Measurements from ENCODE around the gene PBXIP1.
A peak's percentile ranks its signal among the peaks of the same experiment; 100 is the strongest.

The PBXIP1 gene

DNA sequence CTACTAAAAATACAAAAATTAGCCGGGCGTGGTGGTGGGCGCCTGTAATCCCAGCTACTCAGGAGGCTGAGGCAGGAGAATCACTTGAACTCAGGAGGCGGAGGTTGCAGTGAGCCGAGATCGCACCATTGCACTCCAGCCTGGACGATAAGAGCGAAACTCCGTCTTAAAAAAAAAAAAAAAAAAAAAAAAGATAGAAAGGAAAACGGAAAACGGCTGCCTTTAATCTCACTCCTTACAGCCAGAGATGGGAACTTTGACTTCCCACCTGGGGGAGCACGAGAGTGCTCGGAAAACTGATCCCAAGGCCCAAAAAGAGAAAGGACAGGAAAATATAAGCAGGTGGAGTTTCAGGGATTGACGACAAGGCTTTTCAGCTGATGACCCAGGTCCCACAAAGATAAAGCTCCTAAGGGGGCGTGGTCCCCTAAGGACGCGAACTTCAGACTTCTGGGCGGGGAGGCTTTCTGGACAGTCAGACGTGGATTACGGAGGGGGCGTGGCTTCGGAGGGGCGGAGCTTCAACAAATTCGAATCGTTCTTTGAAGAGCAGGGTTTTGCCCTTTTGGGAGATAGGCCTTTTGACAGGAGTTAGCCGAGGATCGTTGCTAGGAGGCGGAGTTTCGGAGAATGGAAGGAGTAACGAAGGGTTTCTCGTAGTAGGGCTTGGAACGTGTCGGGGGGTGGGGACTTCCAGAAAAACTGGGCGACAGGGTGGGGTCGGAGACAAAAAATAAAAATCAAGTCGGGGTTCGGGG lies 17.6 kb upstream of the PBXIP1 start:
- peak overlapping the region; percentile 91 for H3K27ac ChIP-seq (ENCODE audit: low read length)

DNA sequence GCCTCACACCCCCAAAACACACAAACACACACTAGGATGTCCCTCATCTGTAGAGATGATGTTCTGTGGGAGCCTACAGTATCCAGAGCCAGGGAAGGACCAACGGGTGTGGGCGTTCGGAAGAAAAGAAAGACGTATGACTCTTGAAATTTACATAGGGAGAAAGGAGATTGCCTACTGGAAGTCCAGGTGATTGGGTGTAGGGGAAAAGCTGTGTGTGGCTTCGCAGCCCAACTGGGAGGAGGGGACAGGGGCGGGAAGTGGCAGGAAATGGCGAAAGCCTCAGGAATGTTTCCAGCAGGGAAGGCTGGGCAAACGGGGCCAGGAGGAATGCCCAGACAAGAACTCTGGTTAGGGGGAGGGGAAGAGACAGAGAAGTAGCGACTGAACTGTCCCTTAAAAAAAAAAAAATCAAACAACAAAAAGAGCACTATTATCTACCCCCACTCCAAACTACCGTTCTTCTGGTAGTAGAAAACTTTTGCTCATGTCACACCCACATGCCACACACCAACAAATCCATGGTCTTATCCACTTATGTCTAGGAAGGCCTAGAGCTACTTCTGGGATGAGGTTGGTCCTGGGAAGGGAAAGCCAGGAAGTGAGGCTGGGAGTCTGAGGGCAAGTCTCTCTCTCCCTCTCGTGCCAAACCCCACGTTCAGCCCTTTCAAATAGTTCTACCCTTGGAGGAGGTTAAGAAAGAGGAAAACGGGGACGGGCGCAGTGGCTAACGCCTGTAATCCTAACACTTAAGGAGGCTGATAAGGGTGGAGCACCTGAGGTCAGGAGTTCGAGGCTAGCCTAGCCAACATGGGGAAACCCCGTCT lies 16.8 kb upstream of the PBXIP1 start:
- Histone ChIP-seq H3K9ac (ENCODE audit: low read length) (no peak overlapping the region; the same call in 1 of the 2 replicates), H3K36me3 (replicated peaks; ENCODE audit: low read depth, low read length) (peaks cover 5% of the 10 kb centered on the region), H3K4me2 (ENCODE audit: low read length) (peak overlapping the region; percentile 81)

More for the DNA sequence above, 17.6 kb upstream of the PBXIP1 start:
- TF ChIP-seq CTCF (IDR thresholded peaks at IDR 0.05; ENCODE audit: low read depth, low read length), result peak; percentile 42
- no peak for TF ChIP-seq EZH2phosphoT487 (IDR thresholded peaks at IDR 0.05; ENCODE audit: low read depth)
- Histone ChIP-seq H3K79me2 (ENCODE audit: low read length) (peaks cover 54% of the 10 kb centered on the region), H3K9ac (ENCODE audit: low read length) (peak overlapping the region; percentile 97), H3K9me3 (ENCODE audit: insufficient read depth, low read length) (no peaks in the 10 kb centered on the region), H3K36me3 (replicated peaks; ENCODE audit: low read depth, low read length) (peaks cover 12% of the 10 kb centered on the region), H3K27me3 (ENCODE audit: low read depth, low read length) (no peaks in the 10 kb centered on the region), H3K4me3 (ENCODE audit: low read length) (peak overlapping the region; percentile 88), H2AFZ (ENCODE audit: low read depth, low read length) (peak overlapping the region; percentile 63; the same call in 1 of the 2 replicates), H3K4me1 (ENCODE audit: low read length) (peaks cover 34% of the 10 kb centered on the region), H4K20me1 (ENCODE audit: insufficient read depth, low read length) (peaks cover 13% of the 10 kb centered on the region), H3K4me2 (ENCODE audit: low read length) (peak overlapping the region; percentile 81)

DNA sequence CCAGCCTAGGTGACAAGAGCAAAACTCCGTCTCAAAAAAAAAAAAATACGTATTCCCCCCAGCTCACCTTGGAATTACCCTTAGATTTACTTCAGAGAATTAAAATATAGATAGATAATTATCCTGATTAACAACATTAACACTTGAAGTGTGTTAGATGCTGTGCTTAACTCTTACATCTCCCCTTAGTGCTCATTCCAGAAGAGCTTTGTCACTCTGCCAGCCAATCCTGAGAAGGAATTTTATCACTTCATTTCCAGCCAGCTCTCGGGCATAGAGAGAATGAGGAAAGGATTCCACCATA lies 16.3 kb upstream of the PBXIP1 start:
- no peak for TF ChIP-seq EZH2phosphoT487 (IDR thresholded peaks at IDR 0.05; ENCODE audit: low read depth)
- no peak for TF ChIP-seq CTCF (IDR thresholded peaks at IDR 0.05; ENCODE audit: low read depth, low read length)
- Histone ChIP-seq H3K36me3 (replicated peaks; ENCODE audit: low read depth, low read length) (peaks cover 6% of the 10 kb centered on the region), H3K27ac (ENCODE audit: low read length) (no peak overlapping the region), H3K79me2 (ENCODE audit: low read length) (peaks cover 41% of the 10 kb centered on the region), H4K20me1 (ENCODE audit: insufficient read depth, low read length) (peaks cover 9% of the 10 kb centered on the region; the same call in 1 of the 2 replicates), H3K9me3 (ENCODE audit: insufficient read depth, low read length) (no peaks in the 10 kb centered on the region), H3K9ac (ENCODE audit: low read length) (no peak overlapping the region), H3K4me1 (ENCODE audit: low read length) (peaks cover 28% of the 10 kb centered on the region), H3K4me3 (ENCODE audit: low read length) (no peak overlapping the region), H3K4me2 (ENCODE audit: low read length) (no peak overlapping the region), H2AFZ (ENCODE audit: low read depth, low read length) (no peak overlapping the region), H3K27me3 (ENCODE audit: low read depth, low read length) (no peaks in the 10 kb centered on the region)

More for the DNA sequence above, 16.8 kb upstream of the PBXIP1 start:
- peaks cover 33% of the 10 kb centered on the region for H3K4me1 ChIP-seq (ENCODE audit: low read length)
- H2AFZ ChIP-seq (ENCODE audit: low read depth, low read length), result no peak overlapping the region
- TF ChIP-seq EZH2phosphoT487 (IDR thresholded peaks at IDR 0.05; ENCODE audit: low read depth), result no peak
- TF ChIP-seq CTCF (IDR thresholded peaks at IDR 0.05; ENCODE audit: low read depth, low read length), result no peak
- peaks cover 13% of the 10 kb centered on the region for H4K20me1 ChIP-seq (ENCODE audit: insufficient read depth, low read length)
- peak overlapping the region; percentile 88 for H3K4me3 ChIP-seq (ENCODE audit: low read length)
- H3K27me3 ChIP-seq (ENCODE audit: low read depth, low read length), result no peaks in the 10 kb centered on the region
- H3K27ac ChIP-seq (ENCODE audit: low read length), result no peak overlapping the region
- peaks cover 46% of the 10 kb centered on the region for H3K79me2 ChIP-seq (ENCODE audit: low read length)
- H3K9me3 ChIP-seq (ENCODE audit: insufficient read depth, low read length), result no peaks in the 10 kb centered on the region

DNA sequence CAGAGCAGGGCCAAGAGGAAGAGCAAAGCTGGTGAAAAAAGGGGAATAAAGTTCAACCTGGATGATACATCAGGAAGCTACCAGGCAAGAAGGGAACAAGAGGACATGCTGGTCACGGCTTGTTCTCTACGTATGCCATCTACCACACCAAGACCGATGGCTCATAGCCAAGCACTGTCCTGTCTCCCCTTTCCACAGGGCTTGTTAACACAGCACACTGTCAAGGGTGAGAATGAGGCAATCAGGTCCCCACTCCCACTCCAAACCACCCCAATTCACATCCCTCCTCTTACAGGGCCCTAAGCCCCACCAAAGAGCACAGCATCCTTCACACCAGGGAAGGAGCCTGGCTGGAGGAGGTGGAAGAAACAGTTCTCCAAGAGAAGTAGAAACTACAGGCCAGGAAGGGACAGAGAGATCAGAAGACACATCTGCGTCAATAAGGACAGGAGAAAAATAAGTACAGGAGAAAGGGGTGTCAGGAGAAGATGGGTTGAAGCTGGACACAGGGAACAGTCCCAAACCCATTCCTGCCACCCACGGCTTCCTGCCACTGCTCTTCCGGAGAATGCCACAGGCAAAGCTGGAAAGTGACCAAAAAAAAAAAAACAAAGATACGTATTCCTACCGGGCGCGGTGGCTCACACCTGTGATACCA lies 15.6 kb upstream of the PBXIP1 start:
- Histone ChIP-seq H3K4me3 (ENCODE audit: low read length) (no peak overlapping the region), H2AFZ (ENCODE audit: low read depth, low read length) (no peak overlapping the region), H3K27me3 (ENCODE audit: low read depth, low read length) (no peaks in the 10 kb centered on the region), H4K20me1 (ENCODE audit: insufficient read depth, low read length) (peaks cover 8% of the 10 kb centered on the region; the same call in 1 of the 2 replicates), H3K9me3 (ENCODE audit: insufficient read depth, low read length) (no peaks in the 10 kb centered on the region), H3K4me1 (ENCODE audit: low read length) (peaks cover 22% of the 10 kb centered on the region), H3K27ac (ENCODE audit: low read length) (no peak overlapping the region), H3K36me3 (replicated peaks; ENCODE audit: low read depth, low read length) (peaks cover 7% of the 10 kb centered on the region), H3K4me2 (ENCODE audit: low read length) (no peak overlapping the region), H3K79me2 (ENCODE audit: low read length) (peaks cover 34% of the 10 kb centered on the region), H3K9ac (ENCODE audit: low read length) (no peak overlapping the region)
- TF ChIP-seq EZH2phosphoT487 (IDR thresholded peaks at IDR 0.05; ENCODE audit: low read depth) (no peak), CTCF (IDR thresholded peaks at IDR 0.05; ENCODE audit: low read depth, low read length) (no peak)

Measured in OCI-LY3 (cell line).